Neural progenitor cell (in vitro differentiated cells): ENCODE results near the gene TMEM208. TPM values are rescaled to one million over a fixed set of nuclear protein-coding genes. Genes with fewer than 3 reads are reported as not detected.
A peak's percentile ranks its signal among the peaks of the same experiment; 100 is the strongest.

ENCODE experiments used
- DNase-seq: peaks from one replicate; pipeline ENCODE4 v3.0.0-alpha.2; 2016; ENCODE audit warnings: low spot score
- H2AFZ ChIP-seq: fragments of 200-600 bp; sonication (generic); replicated peaks from 2 replicates; pipeline ENCODE4 v1.6.1; 2016; ENCODE audit warnings: antibody characterized with exemption
- H3F3A ChIP-seq: fragments of 200-600 bp; sonication (generic); 2 replicates; pipeline ENCODE4 v1.6.1; 2016; ENCODE audit warnings: antibody characterized with exemption, low read depth
- H3K27ac ChIP-seq: fragments of 200-600 bp; sonication (generic); 2 replicates; pipeline ENCODE4 v1.5.1; 2016; ENCODE audit warnings: mild to moderate bottlenecking
- H3K27me3 ChIP-seq: fragments of 200-600 bp; sonication (generic); 2 replicates; pipeline ENCODE4 v1.6.1; 2016; ENCODE audit warnings: mild to moderate bottlenecking, moderate library complexity
- H3K36me3 ChIP-seq: fragments of 200-600 bp; sonication (generic); 2 replicates; pipeline ENCODE4 v1.5.1; 2016
- H3K4me1 ChIP-seq: fragments of 200-600 bp; sonication (generic); 2 replicates; pipeline ENCODE4 v1.6.1; 2016; ENCODE audit warnings: mixed run types
- H3K4me2 ChIP-seq: fragments of 200-600 bp; sonication (generic); 2 replicates; pipeline ENCODE4 v1.6.1; 2016
- H3K4me3 ChIP-seq: fragments of 200-600 bp; sonication (generic); 2 replicates; pipeline ENCODE4 v1.5.1; 2016
- H3K79me2 ChIP-seq: fragments of 200-600 bp; sonication (generic); 2 replicates; pipeline ENCODE4 v1.6.1; 2016; ENCODE audit warnings: low read depth
- H3K9ac ChIP-seq: fragments of 200-600 bp; sonication (generic); 2 replicates; pipeline ENCODE4 v1.6.1; 2016
- H3K9me3 ChIP-seq: fragments of 200-600 bp; sonication (generic); 2 replicates; pipeline ENCODE4 v1.5.1; 2016; ENCODE audit warnings: low read depth
- H4K20me1 ChIP-seq: fragments of 200-600 bp; sonication (generic); 2 replicates; pipeline ENCODE4 v1.6.1; 2016; ENCODE audit warnings: low read depth
- H3K27ac Mint-ChIP-seq: 3 replicates; pipeline ENCODE4 v1.8.0; 2021; ENCODE audit warnings: mixed read lengths
- H3K27me3 Mint-ChIP-seq: 2 replicates; pipeline ENCODE4 v1.8.0; 2022; ENCODE audit warnings: low read depth, mild to moderate bottlenecking, inconsistent platforms, moderate library complexity, mixed read lengths; ENCODE audit not compliant: insufficient read depth
- H3K36me3 Mint-ChIP-seq: 3 replicates; pipeline ENCODE4 v1.8.0; 2021; ENCODE audit warnings: mixed read lengths
- H3K4me1 Mint-ChIP-seq: 3 replicates; pipeline ENCODE4 v1.8.0; 2021; ENCODE audit warnings: mixed read lengths
- H3K4me3 Mint-ChIP-seq: 3 replicates; pipeline ENCODE4 v1.8.0; 2021; ENCODE audit warnings: mild to moderate bottlenecking, moderate library complexity, mixed read lengths
- H3K9me3 Mint-ChIP-seq: 3 replicates; pipeline ENCODE4 v1.8.0; 2020; ENCODE audit warnings: mixed read lengths
- CTCF ChIP-seq: fragments of 200-600 bp; sonication (generic); IDR thresholded peaks from 2 replicates; pipeline ENCODE4 v1.5.1; 2017; ENCODE audit warnings: antibody characterized with exemption, mild to moderate bottlenecking
- EZH2 ChIP-seq: fragments of 200-600 bp; sonication (generic); IDR thresholded peaks from 2 replicates; pipeline ENCODE4 v1.6.1; 2017; ENCODE audit warnings: antibody characterized with exemption, mild to moderate bottlenecking, moderate library complexity
- EZH2phosphoT487 ChIP-seq: fragments of 200-600 bp; sonication (generic); IDR thresholded peaks from 2 replicates; pipeline ENCODE4 v1.6.1; 2017; ENCODE audit warnings: antibody characterized with exemption
- total RNA-seq: library from RNA; depleted of rRNA; stranded (reverse); fragments of >200 nt; gene quantifications from 2 replicates; pipeline ENCODE4 v1.2.3, GENCODE V29; 2015; ENCODE audit warnings: low replicate concordance

Gene TMEM208
- total RNA-seq, 1 donor from 2014 or later: 39.4 TPM

GRCh38 chr16:67184995-67185650 lies 41.8 kb upstream of the TMEM208 start:
- TF ChIP-seq CTCF (peak; percentile 83), EZH2phosphoT487 (no peak), EZH2 (peak; percentile 59)
- Histone ChIP-seq H3K4me1 (peaks cover 12% of the 10 kb centered on the region), H3K79me2 (peaks cover 11% of the 10 kb centered on the region), H3K4me3 (no peak overlapping the region), H3K4me2 (peak overlapping the region; percentile 96), H3K27me3 (peaks cover 33% of the 10 kb centered on the region), H3K27ac (no peak overlapping the region), H3F3A (peaks cover 15% of the 10 kb centered on the region), H3K9ac (no peak overlapping the region), H3K9me3 (no peaks in the 10 kb centered on the region), H4K20me1 (peaks cover 29% of the 10 kb centered on the region), H2AFZ (no peak overlapping the region), H3K36me3 (no peaks in the 10 kb centered on the region)
- H3K4me1 Mint-ChIP-seq: peaks cover 9% of the 10 kb centered on the region
- peak overlapping the region; percentile 92 for H3K4me3 Mint-ChIP-seq
- no peaks in the 10 kb centered on the region for H3K9me3 Mint-ChIP-seq
- no peaks in the 10 kb centered on the region for H3K36me3 Mint-ChIP-seq
- H3K27me3 Mint-ChIP-seq: peaks cover 14% of the 10 kb centered on the region
- peak; percentile 94 for DNase-seq
- peak overlapping the region; percentile 88 for H3K27ac Mint-ChIP-seq

- no peak overlapping the region for H3K27ac Mint-ChIP-seq
- peaks cover 14% of the 10 kb centered on the region for H3K27me3 Mint-ChIP-seq
- DNase-seq: no peak
- H3K36me3 Mint-ChIP-seq: no peaks in the 10 kb centered on the region
- H2AFZ ChIP-seq: no peak overlapping the region
- H3K36me3 ChIP-seq: no peaks in the 10 kb centered on the region
- no peak overlapping the region for H3K27ac ChIP-seq
- H3K4me3 Mint-ChIP-seq: peak overlapping the region; percentile 92
- peaks cover 23% of the 10 kb centered on the region for H4K20me1 ChIP-seq
- TF ChIP-seq CTCF: no peak
- TF ChIP-seq EZH2: no peak
- no peak for TF ChIP-seq EZH2phosphoT487
- peaks cover 11% of the 10 kb centered on the region for H3K79me2 ChIP-seq
- H3K9me3 Mint-ChIP-seq: no peaks in the 10 kb centered on the region
- H3K4me3 ChIP-seq: no peak overlapping the region
- peaks cover 15% of the 10 kb centered on the region for H3F3A ChIP-seq
- peaks cover 33% of the 10 kb centered on the region for H3K27me3 ChIP-seq
- peaks cover 12% of the 10 kb centered on the region for H3K4me1 ChIP-seq
- no peaks in the 10 kb centered on the region for H3K9me3 ChIP-seq
- H3K4me2 ChIP-seq: no peak overlapping the region
- no peak overlapping the region for H3K9ac ChIP-seq
- H3K4me1 Mint-ChIP-seq: peaks cover 9% of the 10 kb centered on the region
Measured at GRCh38 chr16:67185651-67186134, 41.2 kb upstream of the TMEM208 start.

GRCh38 chr16:67186550-67186950 lies 40.4 kb upstream of the TMEM208 start:
- peaks cover 14% of the 10 kb centered on the region for H3K27me3 Mint-ChIP-seq
- Histone ChIP-seq H3K4me3 (no peak overlapping the region), H3K27ac (no peak overlapping the region), H2AFZ (no peak overlapping the region), H3K9me3 (no peaks in the 10 kb centered on the region), H4K20me1 (peaks cover 23% of the 10 kb centered on the region), H3F3A (peaks cover 15% of the 10 kb centered on the region), H3K36me3 (no peaks in the 10 kb centered on the region), H3K4me2 (no peak overlapping the region), H3K4me1 (peaks cover 12% of the 10 kb centered on the region), H3K27me3 (peaks cover 33% of the 10 kb centered on the region), H3K79me2 (peaks cover 11% of the 10 kb centered on the region), H3K9ac (no peak overlapping the region)
- H3K27ac Mint-ChIP-seq: no peak overlapping the region
- no peak for DNase-seq
- no peaks in the 10 kb centered on the region for H3K36me3 Mint-ChIP-seq
- TF ChIP-seq EZH2phosphoT487 (no peak), EZH2 (no peak), CTCF (no peak)
- H3K9me3 Mint-ChIP-seq: no peaks in the 10 kb centered on the region
- H3K4me3 Mint-ChIP-seq: peak overlapping the region; percentile 71
- peaks cover 11% of the 10 kb centered on the region for H3K4me1 Mint-ChIP-seq
